Hair follicle dermal papilla cell (primary cell): ENCODE results near the gene NSD1. TPM values are rescaled to one million over a fixed set of nuclear protein-coding genes. Genes with fewer than 3 reads are reported as not detected.

ENCODE experiments used
- total RNA-seq: library from RNA; depleted of rRNA; stranded (reverse); fragments of >200 nt; gene quantifications from 2 replicates; pipeline ENCODE4 v1.2.3, GENCODE V29; 2012

NSD1 gene, protein sequence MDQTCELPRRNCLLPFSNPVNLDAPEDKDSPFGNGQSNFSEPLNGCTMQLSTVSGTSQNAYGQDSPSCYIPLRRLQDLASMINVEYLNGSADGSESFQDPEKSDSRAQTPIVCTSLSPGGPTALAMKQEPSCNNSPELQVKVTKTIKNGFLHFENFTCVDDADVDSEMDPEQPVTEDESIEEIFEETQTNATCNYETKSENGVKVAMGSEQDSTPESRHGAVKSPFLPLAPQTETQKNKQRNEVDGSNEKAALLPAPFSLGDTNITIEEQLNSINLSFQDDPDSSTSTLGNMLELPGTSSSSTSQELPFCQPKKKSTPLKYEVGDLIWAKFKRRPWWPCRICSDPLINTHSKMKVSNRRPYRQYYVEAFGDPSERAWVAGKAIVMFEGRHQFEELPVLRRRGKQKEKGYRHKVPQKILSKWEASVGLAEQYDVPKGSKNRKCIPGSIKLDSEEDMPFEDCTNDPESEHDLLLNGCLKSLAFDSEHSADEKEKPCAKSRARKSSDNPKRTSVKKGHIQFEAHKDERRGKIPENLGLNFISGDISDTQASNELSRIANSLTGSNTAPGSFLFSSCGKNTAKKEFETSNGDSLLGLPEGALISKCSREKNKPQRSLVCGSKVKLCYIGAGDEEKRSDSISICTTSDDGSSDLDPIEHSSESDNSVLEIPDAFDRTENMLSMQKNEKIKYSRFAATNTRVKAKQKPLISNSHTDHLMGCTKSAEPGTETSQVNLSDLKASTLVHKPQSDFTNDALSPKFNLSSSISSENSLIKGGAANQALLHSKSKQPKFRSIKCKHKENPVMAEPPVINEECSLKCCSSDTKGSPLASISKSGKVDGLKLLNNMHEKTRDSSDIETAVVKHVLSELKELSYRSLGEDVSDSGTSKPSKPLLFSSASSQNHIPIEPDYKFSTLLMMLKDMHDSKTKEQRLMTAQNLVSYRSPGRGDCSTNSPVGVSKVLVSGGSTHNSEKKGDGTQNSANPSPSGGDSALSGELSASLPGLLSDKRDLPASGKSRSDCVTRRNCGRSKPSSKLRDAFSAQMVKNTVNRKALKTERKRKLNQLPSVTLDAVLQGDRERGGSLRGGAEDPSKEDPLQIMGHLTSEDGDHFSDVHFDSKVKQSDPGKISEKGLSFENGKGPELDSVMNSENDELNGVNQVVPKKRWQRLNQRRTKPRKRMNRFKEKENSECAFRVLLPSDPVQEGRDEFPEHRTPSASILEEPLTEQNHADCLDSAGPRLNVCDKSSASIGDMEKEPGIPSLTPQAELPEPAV (N-terminal part only)
- 39.6 and 58.1 TPM in 2 replicates for total RNA-seq

DNA sequence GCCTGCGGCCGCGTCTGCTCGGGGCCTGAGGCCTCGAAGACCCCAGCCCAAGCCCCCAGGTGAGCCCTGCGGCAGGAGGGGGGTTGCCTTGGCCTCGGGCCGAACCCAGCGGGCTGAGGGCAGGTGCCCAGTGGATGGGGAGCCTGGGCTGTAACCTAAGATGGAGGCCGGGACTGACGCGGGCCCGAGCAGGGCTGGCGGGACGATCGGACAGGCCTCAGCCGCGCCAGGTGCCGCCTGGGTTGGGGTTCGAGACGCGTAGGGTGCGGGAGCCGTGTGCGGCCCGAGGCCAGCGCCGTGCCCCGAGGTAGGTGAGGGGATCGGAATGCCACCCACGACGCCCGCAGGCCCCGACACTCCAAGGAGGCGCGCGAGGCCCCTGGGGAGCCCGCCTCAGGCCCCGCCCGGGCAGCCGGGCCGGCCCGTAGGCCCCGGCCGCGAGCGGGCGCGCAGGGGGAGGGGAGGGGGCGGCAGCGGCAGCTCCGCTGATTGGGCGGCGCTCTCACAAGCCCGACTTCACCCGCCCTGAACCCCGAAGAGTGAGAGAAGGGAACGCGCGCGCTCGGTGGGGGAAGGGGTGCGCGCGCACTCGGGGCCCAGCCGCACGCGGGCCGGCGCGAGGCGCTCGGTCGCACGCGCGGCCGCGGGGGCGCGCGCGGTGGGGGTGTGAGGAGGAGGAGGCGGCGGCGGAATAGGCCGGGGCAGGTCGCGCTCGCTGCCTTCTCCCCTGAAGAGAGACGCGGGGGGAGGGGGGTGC, at the start of gene NSD1:
Gene NSD1, plus strand, starts transcription at position 678 of the 757 bp plus-strand sequence. CDS start 1,331 bp downstream, outside the sequence.

DNA sequence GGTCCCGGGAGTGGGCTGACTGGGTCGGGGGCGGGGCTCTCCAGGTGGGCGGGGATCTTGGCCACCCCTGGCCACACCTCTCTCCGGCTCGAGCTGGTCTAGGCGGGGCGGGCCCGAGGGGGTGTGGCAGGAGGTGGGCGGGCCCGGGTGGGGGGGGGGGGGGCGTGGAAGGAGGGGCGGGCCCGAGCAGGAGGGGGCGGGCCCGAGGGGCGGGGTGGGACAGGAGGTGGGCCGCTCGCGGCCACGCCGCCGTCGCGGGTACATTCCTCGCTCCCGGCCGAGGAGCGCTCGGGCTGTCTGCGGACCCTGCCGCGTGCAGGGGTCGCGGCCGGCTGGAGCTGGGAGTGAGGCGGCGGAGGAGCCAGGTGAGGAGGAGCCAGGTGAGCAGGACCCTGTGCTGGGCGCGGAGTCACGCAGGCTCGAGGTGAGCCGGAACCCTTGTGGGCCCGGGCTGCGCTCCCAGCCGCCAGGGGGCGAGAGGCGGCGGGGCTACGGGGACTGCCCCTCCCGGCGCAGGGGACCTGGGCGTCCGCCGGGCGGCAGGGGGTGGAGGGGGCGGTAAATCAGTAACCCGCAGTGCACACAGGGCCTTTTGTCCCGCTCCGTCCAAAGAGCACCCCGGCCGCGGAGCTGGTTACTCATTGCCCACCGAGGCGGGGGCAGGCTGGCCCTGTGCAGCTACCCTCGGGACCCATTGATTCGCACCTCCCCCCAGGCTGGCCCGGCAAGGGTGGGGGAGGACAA, 46.7 kb upstream of the NSD1 start, which contains the start of gene FGFR4:
Gene FGFR4, plus strand, starts transcription at position 262 of the 744 bp plus-strand sequence. CDS start 2,688 bp downstream, outside the sequence.

DNA sequence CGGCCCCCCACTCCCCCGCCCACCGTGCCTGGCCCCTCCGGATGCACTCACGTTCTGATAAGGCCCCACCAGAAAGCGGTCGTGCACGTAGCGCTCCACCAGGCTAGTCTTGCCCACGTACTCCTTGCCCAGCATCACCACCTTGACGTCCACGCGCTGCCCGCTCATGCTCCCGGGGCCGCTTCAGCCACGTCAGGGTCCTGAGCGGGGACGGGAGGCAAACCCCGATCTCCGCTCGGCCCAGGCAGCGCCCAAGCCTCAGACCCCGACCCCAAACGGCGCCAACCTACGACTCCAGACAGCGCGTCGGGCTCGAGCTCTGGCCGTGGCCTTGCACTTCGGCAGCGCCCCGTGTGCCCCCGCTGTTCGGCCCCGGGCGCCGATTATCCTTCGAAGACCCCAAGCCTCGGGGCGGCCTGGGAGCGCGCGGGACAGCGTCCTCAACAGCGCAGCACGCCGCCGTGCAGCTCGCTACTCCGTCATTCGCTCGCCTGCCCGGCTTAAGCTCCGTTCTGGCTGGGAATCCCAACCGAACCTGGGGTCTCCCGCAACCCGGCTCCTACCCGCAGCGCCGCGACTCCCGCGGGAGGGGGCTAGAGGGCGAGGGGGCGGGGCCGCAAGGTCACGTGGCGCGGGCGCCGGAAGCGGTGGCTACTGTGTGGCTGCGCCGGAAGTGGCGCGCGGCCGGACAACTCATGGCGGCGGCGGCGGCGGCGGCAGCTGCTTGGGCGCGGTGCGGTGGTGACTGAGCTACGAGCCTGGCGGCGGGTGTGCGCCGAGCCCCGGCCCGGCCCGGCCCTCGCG, 169.8 kb downstream of the NSD1 start, which contains the start of the genes PRELID1 and RAB24:
Gene PRELID1, plus strand, starts transcription at position 679 of the 804 bp plus-strand sequence. CDS start 187 bp downstream, outside the sequence.
Gene RAB24, minus strand, starts transcription at position 599 of the 804 bp plus-strand sequence. Its CDS starts 431 bp downstream, at position 168.

DNA sequence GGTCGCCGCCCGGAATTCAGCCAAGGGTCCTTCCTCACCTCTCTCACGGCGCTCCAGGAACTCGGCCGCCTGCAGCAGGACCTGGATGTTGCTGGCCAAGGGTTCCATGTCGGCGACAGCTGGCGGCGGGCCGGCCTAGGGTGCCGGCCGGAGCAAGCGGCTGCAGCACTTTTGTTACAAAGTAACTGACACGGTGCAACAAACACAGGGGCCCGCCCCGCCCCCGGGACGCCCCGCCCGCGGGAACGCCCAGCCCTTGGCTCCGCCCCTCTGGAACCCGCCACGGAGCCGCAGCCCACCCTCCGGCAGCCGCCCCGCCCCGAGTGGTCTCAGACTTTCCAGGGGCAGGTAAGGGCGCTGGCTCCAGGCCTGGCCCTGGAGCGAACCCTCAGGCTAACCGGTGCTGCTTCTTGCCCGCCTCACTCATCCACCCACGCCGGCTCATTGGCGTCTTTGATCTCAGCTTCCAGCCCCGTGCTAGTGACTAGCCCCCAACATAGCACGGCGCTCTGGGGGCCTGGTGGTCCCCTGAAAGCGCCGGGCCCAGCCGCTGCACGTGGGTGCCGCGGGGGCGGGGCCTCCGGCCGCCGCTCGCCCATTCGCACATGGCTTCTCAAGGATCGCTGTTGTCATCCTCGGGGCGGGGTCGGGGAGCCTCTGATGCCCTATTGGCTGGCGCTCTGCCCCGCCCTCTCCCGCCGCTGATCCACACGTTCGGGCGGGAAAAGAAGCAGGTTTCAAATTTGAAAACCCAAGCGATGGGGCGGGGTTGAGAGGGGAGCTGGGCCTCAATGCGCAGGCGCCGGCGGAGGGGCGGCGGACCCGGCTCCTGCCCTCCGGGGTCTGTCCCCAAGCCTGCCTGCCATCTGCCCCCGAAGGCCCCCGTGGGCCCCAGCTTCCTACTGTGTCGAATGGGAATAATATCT, 178.4 kb downstream of the NSD1 start, which contains the start of gene MXD3:
Gene MXD3, minus strand, starts transcription at position 176 of the 926 bp plus-strand sequence. Its CDS starts 68 bp downstream, at position 108.

Other genes starting within 250 kb of the NSD1 start
- not detected in 2 replicates for gene HK3, start 234.4 kb upstream of the NSD1 start, total RNA-seq
- gene UIMC1, start 127.0 kb upstream of the NSD1 start, total RNA-seq = 37.5 and 45.9 TPM in 2 replicates
- 17.5 and 25.8 TPM in 2 replicates for gene ZNF346, start 111.1 kb upstream of the NSD1 start, total RNA-seq
- 0.81 and 1.3 TPM in 2 replicates for gene FGFR4, start 46.9 kb upstream of the NSD1 start, total RNA-seq
- gene RAB24, start 169.9 kb downstream of the NSD1 start, total RNA-seq = 16.9 and 25.1 TPM in 2 replicates
- 55.8 and 65.1 TPM in 2 replicates for gene PRELID1, start 170.0 kb downstream of the NSD1 start, total RNA-seq
- 2.3 and 3.1 TPM in 2 replicates for gene MXD3, start 178.1 kb downstream of the NSD1 start, total RNA-seq
- gene LMAN2, start 217.9 kb downstream of the NSD1 start, total RNA-seq = 234 and 285 TPM in 2 replicates
- 0.49 and 1.7 TPM in 2 replicates for gene RGS14, start 224.2 kb downstream of the NSD1 start, total RNA-seq